RWPE2 (cell line): ENCODE measurements around the gene FASTKD1.
"Not testable (repeated sequence)": the region's sequence is repeated elsewhere in the genome, so short reads cannot be mapped to it uniquely, and the experiment has no call there.

Experiments
- ATAC-seq: fragments of 200-7000 bp; cut with Tn5 transposase; 3 replicates; pipeline ENCODE4 v1.9.1; 2021; ENCODE audit warnings: low read depth
- DNase-seq: peaks from one replicate; pipeline ENCODE4 v3.0.0-alpha.2; 2020; ENCODE audit warnings: low spot score
- H3K27ac ChIP-seq: fragments of 450-650 bp; 2 replicates; pipeline ENCODE4 v1.5.1; 2017; ENCODE audit warnings: mild to moderate bottlenecking; ENCODE audit not compliant: poor library complexity, severe bottlenecking
- H3K27me3 ChIP-seq: fragments of 250-450 bp; sonication (Bioruptor Pico); 2 replicates; pipeline ENCODE4 v1.5.1; 2021; ENCODE audit warnings: mild to moderate bottlenecking, moderate library complexity; ENCODE audit not compliant: insufficient read depth, poor library complexity, severe bottlenecking
- H3K36me3 ChIP-seq: fragments of 250-450 bp; sonication (Bioruptor Pico); 2 replicates; pipeline ENCODE4 v1.5.1; 2020; ENCODE audit warnings: low read depth, mild to moderate bottlenecking, moderate library complexity
- H3K4me1 ChIP-seq: fragments of 250-450 bp; sonication (Bioruptor Pico); 2 replicates; pipeline ENCODE4 v1.5.1; 2021; ENCODE audit warnings: mild to moderate bottlenecking, moderate library complexity; ENCODE audit not compliant: insufficient read depth, poor library complexity, severe bottlenecking
- H3K4me3 ChIP-seq: fragments of 250-450 bp; sonication (Bioruptor Pico); 2 replicates; pipeline ENCODE4 v1.5.1; 2021; ENCODE audit warnings: mild to moderate bottlenecking, moderate library complexity; ENCODE audit not compliant: severe bottlenecking
- H3K9me3 ChIP-seq: fragments of 250-450 bp; sonication (Bioruptor Pico); 2 replicates; pipeline ENCODE4 v1.5.1; 2021; ENCODE audit warnings: mild to moderate bottlenecking, moderate library complexity; ENCODE audit not compliant: severe bottlenecking
- CTCF ChIP-seq: fragments of 450-650 bp; IDR thresholded peaks from one replicate; pipeline ENCODE4 v1.5.1; 2017; ENCODE audit warnings: mild to moderate bottlenecking, moderate library complexity; ENCODE audit not compliant: poor library complexity, severe bottlenecking

The FASTKD1 gene

DNA sequence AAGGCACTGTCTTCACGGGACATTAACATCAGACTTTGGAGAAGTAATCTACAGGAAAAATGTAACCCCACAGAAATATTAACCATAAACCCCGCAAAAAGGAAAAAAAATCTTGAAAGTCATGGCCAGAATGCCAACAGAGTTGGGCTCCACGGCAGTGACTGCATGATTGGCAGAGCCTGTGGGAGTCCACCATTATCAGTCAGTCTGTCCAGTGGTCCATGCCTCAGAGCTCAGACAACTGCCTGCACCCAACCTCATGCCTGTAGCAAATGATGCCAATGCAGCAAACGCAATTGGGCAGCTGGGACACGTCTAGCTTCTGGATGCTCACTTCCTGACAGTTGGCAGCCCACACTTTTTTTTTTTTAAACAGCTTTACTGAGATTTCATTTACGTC, 5.4 kb upstream of the FASTKD1 start:
- no peaks in the 10 kb centered on the region for H3K27me3 ChIP-seq
- H3K27ac ChIP-seq, result no peak overlapping the region
- no peak for DNase-seq
- peaks cover 3% of the 10 kb centered on the region for H3K4me1 ChIP-seq
- H3K4me3 ChIP-seq, result no peak overlapping the region
- no peak for TF ChIP-seq CTCF
- no peaks in the 10 kb centered on the region for H3K9me3 ChIP-seq
- ATAC-seq, result no peak
- H3K36me3 ChIP-seq, result no peaks in the 10 kb centered on the region

DNA sequence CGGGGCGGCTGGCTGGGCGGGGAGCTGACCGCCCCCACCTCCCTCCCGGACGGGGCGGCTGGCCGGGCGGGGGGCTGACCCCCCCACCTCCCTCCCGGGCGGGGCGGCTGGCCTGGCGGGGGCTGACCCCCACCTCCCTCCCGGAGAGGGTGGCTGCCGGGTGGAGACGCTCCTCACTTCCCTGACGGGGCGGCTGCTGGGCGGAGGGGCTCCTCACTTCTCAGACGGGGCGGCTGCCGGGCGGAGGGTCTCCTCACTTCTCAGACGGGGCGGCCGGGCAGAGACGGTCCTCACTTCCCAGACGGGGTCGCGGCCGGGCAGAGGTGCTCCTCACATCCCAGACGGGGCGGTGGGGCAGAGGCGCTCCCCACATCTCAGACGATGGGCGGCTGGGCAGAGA, 1.6 kb upstream of the FASTKD1 start:
- not testable (repeated sequence) for H3K4me3 ChIP-seq, H3K9me3 ChIP-seq, DNase-seq, H3K27me3 ChIP-seq, ATAC-seq, H3K27ac ChIP-seq
- Histone ChIP-seq H3K4me1 (peaks cover 24% of the 10 kb centered on the region), H3K36me3 (peaks cover 17% of the 10 kb centered on the region)

GRCh38 chr2:169574539-169574938, 874 bp upstream of the FASTKD1 start:
- not testable (repeated sequence) for H3K27me3 ChIP-seq, H3K27ac ChIP-seq, DNase-seq, ATAC-seq, H3K4me3 ChIP-seq, H3K9me3 ChIP-seq
- peaks cover 27% of the 10 kb centered on the region for H3K4me1 ChIP-seq
- peaks cover 24% of the 10 kb centered on the region for H3K36me3 ChIP-seq

DNA sequence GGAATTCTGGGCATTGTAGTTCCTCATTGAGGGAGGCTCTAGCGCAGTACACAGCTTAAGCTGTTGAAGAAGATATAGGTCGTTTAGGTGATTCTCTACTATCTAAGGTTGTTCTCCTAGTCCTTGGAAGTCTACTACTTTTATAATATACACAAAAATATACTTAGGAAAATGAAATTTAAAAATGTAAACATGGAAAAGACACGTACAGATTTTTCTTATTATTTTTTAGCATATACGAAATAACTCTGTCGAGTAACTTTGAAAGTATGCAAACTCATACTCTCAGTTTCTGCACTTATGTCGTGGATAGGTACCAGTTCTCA, 272 bp upstream of the FASTKD1 start:
- no peak for TF ChIP-seq CTCF
- DNase-seq (no peak), ATAC-seq (no peak)
- Histone ChIP-seq H3K36me3 (peaks cover 28% of the 10 kb centered on the region), H3K9me3 (no peaks in the 10 kb centered on the region), H3K4me3 (peak overlapping the region; percentile 55), H3K27me3 (no peaks in the 10 kb centered on the region), H3K27ac (no peak overlapping the region), H3K4me1 (peaks cover 27% of the 10 kb centered on the region)

- Histone ChIP-seq H3K9me3 (no peaks in the 10 kb centered on the region), H3K36me3 (peaks cover 33% of the 10 kb centered on the region), H3K4me1 (peaks cover 27% of the 10 kb centered on the region), H3K4me3 (peak overlapping the region; percentile 55), H3K27ac (no peak overlapping the region), H3K27me3 (no peaks in the 10 kb centered on the region)
- ATAC-seq (no peak), DNase-seq (no peak)
- TF ChIP-seq CTCF, result no peak
Observed at GRCh38 chr2:169572821-169573159, 875 bp downstream of the FASTKD1 start.

DNA sequence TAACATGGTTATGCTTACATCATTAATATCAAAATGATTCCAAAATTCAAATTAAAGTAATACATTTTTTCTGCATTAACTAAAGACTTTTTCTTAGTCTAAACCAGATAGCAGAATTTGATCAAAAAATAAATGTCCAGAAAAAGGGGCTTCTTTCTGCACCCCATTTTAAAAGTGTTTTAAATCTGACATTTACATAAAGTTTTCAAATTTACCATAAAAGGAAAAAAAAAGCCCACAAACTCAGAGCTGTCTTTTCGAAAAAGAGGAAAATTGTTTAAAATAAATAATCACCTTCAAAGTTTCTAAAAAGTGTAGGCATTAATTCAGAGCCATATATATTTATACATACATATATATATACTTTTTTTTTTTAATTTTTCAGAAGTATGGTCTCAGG, 1.5 kb downstream of the FASTKD1 start:
- TF ChIP-seq CTCF, result no peak
- peaks cover 36% of the 10 kb centered on the region for H3K36me3 ChIP-seq
- ATAC-seq (no peak), DNase-seq (no peak)
- H3K4me3 ChIP-seq, result peak overlapping the region; percentile 55
- H3K9me3 ChIP-seq, result no peaks in the 10 kb centered on the region
- peaks cover 27% of the 10 kb centered on the region for H3K4me1 ChIP-seq
- no peak overlapping the region for H3K27ac ChIP-seq
- H3K27me3 ChIP-seq, result no peaks in the 10 kb centered on the region
